NCI-H2029 (cell line): ENCODE results near the gene SOAT2.
"Not testable (repeated sequence)": the region's sequence is repeated elsewhere in the genome, so short reads cannot be mapped to it uniquely, and the experiment has no call there.

ENCODE experiments used
- DNase-seq: peaks from one replicate; lab custom pipeline; 2025; lab: John Stamatoyannopoulos, UW

SOAT2 gene

GRCh38 chr12:53101931-53102781 lies 1.1 kb upstream of the SOAT2 start:
- no peak for DNase-seq

DNA sequence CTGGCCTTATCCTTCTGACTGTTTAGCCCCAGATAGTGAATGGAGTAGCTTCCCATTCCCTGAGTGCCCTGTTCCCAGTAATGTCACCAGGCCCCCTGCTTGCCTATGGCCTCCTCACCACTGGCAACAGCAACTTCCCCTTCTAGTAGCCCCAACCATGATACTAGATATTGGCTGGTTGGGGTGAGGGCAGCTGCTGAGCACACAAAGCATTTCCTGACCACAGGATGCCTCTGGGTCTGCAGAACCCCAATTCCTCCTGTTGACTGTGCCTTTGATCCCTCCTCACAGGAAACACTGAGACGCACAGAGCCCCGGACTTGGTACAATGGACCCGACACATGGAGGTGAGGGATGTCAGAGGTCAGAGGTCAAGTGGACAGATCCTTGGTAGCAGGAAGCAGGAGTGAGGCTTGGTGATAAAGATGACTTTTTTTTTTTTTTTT lies 597 bp downstream of the SOAT2 start:
- DNase-seq: no peak

- DNase-seq: no peak
Measured at GRCh38 chr12:53105256-53105655, 2.0 kb downstream of the SOAT2 start.

- DNase-seq: no peak
Measured at GRCh38 chr12:53105712-53106439, 2.6 kb downstream of the SOAT2 start.

- no peak for DNase-seq
Measured at GRCh38 chr12:53107122-53107521, 3.8 kb downstream of the SOAT2 start.

DNA sequence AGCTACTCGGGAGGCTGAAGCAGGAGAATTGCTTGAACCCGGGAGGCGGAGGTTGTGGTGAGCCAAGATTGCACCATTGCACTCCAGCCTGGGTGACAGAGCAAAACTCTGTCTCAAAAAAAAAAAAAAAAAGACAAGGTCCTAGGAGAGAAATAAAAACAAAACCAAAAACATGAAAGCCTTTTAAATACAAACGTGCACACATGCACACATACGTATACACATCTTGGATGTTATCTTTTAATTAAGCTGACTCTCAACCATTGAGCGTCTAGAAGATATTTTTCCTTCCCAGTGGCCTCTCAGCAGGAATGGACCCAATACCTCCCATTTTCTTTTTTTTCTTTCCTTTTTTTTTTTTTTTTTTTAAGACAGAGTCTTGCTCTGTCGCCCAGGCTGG lies 9.1 kb downstream of the SOAT2 start:
- not testable (repeated sequence) for DNase-seq

GRCh38 chr12:53113136-53113705 lies 9.9 kb downstream of the SOAT2 start:
- no peak for DNase-seq

- DNase-seq: no peak
Measured at GRCh38 chr12:53113951-53114350, 10.7 kb downstream of the SOAT2 start.

GRCh38 chr12:53115112-53115890 lies 12.0 kb downstream of the SOAT2 start:
- no peak for DNase-seq

DNA sequence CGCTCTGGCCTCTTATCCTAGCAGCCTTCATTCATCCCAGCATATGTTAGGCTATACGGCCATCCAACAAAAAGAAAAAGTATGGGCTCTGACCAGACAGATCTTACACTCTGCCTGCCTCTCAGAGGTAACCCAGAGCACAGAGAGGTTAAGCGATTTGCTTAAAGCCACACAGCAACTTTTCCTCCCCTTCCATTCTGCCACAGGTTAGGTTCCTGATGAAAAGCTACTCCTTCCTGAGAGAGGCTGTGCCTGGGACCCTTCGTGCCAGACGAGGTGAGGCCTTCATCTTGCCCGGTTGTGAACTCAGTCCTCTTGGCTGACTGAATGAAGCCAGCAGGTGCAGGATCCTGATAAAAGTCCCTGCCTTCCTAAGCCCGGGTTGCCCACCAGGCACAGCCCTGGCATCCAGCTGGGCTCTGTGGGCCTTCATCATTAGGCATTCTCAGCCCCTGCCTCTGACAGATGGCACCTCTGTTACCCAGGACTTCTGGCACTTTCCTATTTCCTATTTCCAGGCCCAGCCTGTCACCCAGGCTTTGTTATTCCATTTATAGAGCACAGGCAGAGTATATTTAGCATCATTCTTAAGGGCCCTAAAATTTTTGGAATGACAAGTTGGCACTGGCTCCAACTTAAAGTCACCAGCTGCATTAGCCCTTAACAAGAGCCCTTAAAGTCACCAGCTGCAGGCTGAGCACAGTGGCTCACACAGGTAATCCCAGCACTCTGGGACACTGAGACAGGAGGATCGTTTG lies 12.8 kb downstream of the SOAT2 start:
- DNase-seq: no peak

DNA sequence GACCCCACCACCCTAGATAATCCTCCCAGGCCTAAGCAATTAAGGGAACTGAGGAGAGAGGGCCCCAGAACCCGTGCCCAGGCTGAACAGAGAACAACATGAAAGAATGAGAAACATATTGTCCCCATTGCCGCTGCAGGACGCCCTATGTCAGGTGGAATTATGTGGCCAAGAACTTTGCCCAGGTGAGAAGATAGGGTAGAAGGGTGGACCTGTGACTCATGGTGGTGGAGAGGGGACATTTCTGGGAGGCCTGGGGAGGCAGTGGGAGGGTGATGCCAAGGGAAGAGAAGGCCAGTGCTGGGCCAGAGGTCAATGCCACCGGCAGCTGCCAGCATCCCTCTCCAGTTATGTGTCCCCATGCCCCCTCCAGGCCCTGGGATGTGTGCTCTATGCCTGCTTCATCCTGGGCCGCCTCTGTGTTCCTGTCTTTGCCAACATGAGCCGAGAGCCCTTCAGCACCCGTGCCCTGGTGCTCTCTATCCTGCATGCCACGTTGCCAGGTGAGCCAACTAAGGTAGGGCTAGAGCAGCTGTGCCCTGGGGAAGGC lies 15.5 kb downstream of the SOAT2 start:
- no peak for DNase-seq

GRCh38 chr12:53120685-53121525 lies 17.6 kb downstream of the SOAT2 start:
- DNase-seq: no peak

DNA sequence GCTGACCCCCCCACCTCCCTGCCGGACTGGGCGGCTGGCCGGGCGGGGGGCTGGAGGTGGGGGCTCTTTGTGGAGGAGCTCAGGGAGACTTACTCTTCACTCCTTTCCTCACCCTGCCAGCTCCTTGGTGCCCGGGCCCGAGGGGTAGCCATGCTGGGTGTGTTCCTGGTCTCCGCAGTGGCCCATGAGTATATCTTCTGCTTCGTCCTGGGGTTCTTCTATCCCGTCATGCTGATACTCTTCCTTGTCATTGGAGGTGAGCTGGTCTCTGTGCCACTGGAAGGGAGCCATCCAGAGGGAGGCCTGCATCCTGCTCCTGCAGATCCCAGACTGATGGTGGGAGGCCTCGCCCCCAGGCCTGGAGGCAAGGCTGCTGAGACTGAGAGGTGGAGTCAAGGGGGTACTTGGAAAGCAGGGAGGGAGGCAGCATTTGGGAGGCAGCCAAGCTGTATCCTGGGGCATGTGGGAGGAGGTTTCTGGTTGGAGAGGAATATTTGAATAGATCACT lies 19.7 kb downstream of the SOAT2 start:
- peak; percentile 42 for DNase-seq

DNA sequence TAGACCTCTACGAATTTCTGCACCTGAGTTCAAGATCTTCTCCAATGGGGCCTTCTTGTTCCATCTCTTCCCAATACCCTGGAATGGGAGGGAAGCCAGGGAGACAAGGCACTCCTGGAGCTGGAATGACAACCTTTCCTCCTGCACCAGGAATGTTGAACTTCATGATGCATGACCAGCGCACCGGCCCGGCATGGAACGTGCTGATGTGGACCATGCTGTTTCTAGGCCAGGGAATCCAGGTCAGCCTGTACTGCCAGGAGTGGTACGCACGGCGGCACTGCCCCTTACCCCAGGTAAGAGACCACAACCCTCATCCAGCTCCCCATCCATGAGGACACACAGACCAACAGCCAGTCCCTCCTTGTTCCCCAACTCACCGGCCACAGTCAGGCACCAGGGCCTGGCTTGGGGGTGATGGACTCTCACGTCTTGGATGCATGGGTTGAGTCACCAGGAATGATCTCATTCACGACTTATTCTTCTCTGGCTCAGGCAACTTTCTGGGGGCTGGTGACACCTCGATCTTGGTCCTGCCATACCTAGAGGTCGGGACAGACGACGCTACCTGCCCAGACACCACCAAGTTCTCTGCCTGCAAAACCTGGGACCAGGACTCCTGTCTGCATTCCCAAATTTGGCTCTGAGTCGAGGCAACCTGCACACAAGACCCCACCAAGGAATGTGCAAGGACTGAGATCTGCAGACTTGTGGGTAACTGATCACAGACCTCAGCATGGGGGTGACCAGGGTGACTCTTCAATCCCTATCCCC lies 20.5 kb downstream of the SOAT2 start:
- no peak for DNase-seq

DNA sequence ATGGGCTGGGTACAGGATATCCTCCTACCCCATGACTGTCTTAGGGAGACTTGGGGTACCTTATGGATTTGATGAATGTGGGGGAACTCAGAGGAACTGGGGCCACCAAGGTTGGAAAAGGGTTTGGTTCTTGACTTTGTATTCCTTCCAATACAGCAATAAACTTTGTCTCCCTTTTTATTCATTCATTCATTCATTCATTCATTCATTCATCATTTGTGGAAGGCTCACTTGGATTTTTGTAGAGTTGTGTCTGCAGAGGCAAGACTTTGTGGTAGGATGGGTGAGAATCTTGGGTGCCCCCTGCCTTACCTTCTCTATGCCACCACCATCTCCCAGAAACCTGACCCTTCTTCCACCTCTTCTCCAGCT lies 21.1 kb downstream of the SOAT2 start:
- no peak for DNase-seq

- no peak for DNase-seq
Measured at GRCh38 chr12:53127169-53127568, 23.9 kb downstream of the SOAT2 start.

DNA sequence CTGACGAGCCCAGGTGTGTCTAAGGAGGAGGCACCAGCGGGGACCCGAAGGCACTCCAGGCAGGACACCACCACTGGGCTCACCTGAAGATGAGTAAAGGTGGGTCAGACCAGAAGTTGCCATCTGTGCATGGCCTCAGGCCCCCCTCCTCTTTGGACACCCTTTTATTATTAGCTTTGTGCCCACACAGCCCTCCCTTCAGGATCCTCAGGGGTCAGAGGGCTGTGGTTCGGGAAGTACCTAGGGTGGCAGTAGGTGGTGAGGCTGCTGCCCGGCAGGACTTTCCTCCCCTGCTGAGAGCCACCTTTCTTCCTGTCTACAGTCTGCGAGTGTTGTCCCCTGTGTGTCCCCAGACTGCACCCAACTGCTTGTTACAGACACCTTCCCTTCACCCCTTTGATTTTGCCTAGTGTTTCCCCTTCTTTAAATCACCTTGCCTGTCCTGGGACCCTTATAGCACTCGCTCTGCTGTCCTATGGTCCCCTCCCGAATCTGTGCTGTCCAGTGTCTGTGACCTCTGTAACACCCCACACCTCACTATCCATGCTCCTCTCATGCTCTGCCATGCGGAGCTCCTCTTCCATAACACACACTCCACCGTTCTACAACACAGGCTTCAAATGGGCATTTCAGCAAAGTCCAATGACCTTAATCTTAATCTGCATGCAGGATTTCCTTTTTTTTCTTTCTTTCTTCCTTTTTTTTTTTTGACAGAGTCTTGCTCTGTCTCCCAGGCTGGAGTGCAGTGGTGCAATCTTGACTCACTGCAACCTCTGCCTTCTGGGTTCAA lies 25.7 kb downstream of the SOAT2 start:
- no peak for DNase-seq

DNA sequence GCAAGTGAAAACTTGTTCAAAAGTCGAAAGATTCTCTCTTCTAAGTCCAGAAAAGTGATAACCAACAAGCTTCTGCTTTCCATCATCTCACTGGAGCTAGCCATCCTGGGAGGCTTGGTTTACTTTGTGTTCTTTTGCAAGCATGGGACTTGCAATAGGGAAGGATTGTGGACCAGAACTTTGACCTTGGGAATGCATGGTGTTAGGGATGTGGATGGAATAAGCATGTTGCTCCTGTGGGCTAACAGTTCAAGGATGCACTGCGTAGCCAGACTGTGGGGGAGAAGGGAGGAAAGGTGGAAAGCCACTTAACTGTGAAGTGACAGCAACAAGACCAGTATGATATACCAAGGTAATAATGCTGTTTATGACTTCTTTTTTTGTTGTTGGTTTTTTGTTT lies 28.6 kb downstream of the SOAT2 start:
- no peak for DNase-seq
